Measurements from ENCODE around the gene PPP3CA. TPM values are rescaled to one million over a fixed set of nuclear protein-coding genes. Genes with fewer than 3 reads are reported as not detected.

The PPP3CA gene
- total RNA-seq, 6 experiments from 2014 or later, result 12.1 to 14.5 (median 13.1) TPM

DNA sequence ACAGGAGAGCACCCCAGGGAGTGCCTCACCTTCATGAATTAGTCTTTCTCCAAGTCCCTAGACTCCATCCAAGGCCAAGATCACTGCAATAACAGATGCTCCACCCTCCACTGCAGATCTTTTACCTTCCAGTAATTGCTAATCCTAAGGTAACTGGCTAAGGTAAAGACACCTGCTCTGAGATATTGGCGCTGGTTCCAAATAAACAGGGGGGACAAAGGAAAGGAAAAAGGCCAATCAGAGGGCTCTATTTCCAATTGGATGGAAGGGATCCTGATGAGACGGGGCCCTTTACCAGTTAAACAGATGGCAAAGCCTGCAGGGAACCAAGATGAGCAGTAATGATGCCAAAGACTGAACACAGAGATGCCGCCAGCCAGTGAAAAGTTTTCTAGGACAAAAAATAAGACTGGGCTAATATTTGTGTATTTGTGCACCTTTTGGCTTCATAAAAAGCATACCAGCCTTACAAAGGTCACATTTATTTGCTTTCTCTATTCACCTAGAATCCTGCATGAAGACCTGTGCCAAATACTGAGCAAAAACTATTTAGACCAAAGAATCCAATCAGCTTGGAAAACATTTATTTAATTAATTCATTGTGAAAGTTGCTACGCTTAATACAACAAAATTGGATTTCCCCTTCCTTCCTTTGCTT lies 148.5 kb downstream of the PPP3CA start:
- WGBS (ENCODE audit: insufficient coverage, low coverage, low lambda C conversion rate, missing lambda C conversion rate), result 11% methylated on average over 4 of the region's 4 CpGs
- peak in 1 of 3 donors; percentile 46 for DNase-seq
- Histone ChIP-seq H3K4me1 (peaks cover 0 to 28% (median 15%) of the 10 kb centered on the region in 4 donors), H3K27me3 (no peaks in the 10 kb centered on the region), H3K4me3 (no peak overlapping the region), H3K36me3 (no peaks in the 10 kb centered on the region), H3K9me3 (no peaks in the 10 kb centered on the region), H3K27ac (no peak overlapping the region)
- peak; percentile 78 to 92 (median 84) for ATAC-seq
- intact Hi-C loops (cut with DNase I), result no loop called here
- TF ChIP-seq, protein P1, sequence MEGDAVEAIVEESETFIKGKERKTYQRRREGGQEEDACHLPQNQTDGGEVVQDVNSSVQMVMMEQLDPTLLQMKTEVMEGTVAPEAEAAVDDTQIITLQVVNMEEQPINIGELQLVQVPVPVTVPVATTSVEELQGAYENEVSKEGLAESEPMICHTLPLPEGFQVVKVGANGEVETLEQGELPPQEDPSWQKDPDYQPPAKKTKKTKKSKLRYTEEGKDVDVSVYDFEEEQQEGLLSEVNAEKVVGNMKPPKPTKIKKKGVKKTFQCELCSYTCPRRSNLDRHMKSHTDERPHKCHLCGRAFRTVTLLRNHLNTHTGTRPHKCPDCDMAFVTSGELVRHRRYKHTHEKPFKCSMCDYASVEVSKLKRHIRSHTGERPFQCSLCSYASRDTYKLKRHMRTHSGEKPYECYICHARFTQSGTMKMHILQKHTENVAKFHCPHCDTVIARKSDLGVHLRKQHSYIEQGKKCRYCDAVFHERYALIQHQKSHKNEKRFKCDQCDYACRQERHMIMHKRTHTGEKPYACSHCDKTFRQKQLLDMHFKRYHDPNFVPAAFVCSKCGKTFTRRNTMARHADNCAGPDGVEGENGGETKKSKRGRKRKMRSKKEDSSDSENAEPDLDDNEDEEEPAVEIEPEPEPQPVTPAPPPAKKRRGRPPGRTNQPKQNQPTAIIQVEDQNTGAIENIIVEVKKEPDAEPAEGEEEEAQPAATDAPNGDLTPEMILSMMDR (IDR thresholded peaks at IDR 0.05), result no peak
- TF ChIP-seq POLR2A (IDR thresholded peaks at IDR 0.05), result no peak

DNA sequence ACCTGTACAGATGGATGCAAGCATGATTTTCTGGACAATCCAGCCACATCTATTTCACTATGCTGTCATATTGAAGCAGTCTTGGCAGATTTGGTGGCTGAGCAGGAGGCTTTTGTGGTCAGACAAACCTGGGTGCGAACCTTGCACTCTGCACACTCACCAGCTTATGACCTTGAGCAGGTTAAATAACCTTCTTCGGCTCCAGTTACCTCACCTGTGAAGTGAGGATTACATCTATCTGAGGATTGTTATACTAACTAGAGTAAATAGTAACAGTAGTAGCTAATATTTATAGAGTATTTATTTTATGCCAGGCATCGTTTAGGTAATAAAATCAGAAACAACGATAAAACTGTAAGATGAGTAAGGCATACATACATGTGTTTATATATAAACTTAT lies 150.0 kb downstream of the PPP3CA start:
- intact Hi-C loops (cut with DNase I), result no loop called here
- ATAC-seq, result peak in 3 of 4 donors; percentile 15 to 26 (median 20)

DNA sequence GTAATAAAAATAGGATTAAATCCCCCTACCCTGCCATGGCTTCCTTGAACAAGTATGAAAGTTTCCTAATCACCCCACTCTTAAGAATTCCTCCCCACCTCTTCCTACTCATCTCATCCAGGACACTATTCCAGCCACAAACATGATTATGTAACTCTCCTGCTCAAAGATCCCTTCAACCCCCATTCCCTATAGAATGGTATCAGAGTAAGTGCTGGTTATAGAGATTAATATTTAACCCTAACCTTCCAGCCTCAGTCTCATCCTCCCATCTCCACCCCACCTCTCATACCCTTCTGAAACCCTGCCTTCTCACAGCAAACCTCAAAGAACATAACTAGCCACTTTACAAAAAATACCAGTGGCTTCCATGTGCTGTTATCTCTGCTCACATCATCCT lies 155.1 kb downstream of the PPP3CA start:
- DNase-seq, result no peak
- no peaks in the 10 kb centered on the region for H3K36me3 ChIP-seq
- intact Hi-C loops (cut with DNase I), result no loop called here
- H3K27ac ChIP-seq, result peak overlapping the region in 2 of 3 donors; percentile 64 to 65
- H3K4me3 ChIP-seq, result no peak overlapping the region
- no peaks in the 10 kb centered on the region for H3K9me3 ChIP-seq
- H3K27me3 ChIP-seq, result no peaks in the 10 kb centered on the region
- peaks cover 0 to 39% (median 9%) of the 10 kb centered on the region in 4 donors for H3K4me1 ChIP-seq
- TF ChIP-seq, protein P1 (IDR thresholded peaks at IDR 0.05), result no peak
- no peak for TF ChIP-seq POLR2A (IDR thresholded peaks at IDR 0.05)
- peak in 1 of 4 donors; percentile 21 for ATAC-seq

More for the DNA sequence above, 150.0 kb downstream of the PPP3CA start:
- Histone ChIP-seq H3K9me3 (no peaks in the 10 kb centered on the region), H3K4me3 (no peak overlapping the region), H3K27me3 (no peaks in the 10 kb centered on the region), H3K27ac (no peak overlapping the region), H3K4me1 (peaks cover 0 to 30% (median 15%) of the 10 kb centered on the region in 4 donors), H3K36me3 (no peaks in the 10 kb centered on the region)
- TF ChIP-seq, protein P1 (IDR thresholded peaks at IDR 0.05), result no peak
- TF ChIP-seq POLR2A (IDR thresholded peaks at IDR 0.05), result no peak
- no peak for DNase-seq
- 31% methylated on average over 4 of the region's 4 CpGs for WGBS (ENCODE audit: insufficient coverage, low coverage, low lambda C conversion rate, missing lambda C conversion rate)

DNA sequence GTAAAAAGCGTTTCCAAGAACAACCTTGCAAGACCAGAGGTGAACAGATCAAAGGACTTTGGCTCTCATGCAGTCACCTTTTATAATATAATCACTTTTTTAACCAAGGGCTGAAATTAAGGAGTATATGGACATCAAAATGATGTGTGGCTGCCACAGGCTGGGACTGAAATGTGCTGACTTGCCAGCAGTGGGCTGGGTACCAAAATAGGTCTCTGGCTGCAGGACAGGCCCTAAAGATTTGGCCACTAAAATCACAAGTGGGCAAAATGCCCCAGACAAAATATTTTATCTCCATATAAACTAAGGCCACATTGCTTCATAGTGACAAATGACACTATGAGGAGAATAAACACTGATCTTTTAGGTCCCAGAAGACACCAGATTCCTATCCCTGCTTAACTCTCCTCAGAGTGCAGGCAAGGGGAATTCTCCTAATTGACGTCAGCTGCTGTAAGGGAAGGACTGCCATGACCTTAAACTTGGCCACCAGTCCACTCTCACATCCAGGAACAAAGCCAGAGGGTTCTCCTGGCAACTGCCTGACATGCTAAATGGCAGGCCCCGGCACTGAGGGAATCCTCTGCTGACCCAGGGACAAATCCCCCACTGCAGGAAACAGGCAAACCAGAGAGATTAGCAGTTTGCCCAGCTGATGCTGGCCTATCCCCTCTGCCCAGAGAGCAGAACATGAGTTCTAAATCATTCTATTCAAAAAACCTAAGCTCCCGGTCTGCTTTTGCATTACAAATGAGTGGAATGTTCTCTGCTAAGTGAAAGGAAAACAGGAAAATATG lies 155.8 kb downstream of the PPP3CA start:
- Histone ChIP-seq H3K27me3 (no peaks in the 10 kb centered on the region), H3K4me1 (peaks cover 0 to 32% (median 9%) of the 10 kb centered on the region in 4 donors), H3K27ac (peak overlapping the region in 2 of 3 donors; percentile 64 to 65), H3K4me3 (no peak overlapping the region), H3K9me3 (no peaks in the 10 kb centered on the region), H3K36me3 (no peaks in the 10 kb centered on the region)
- TF ChIP-seq, protein P1 (IDR thresholded peaks at IDR 0.05), result no peak
- TF ChIP-seq POLR2A (IDR thresholded peaks at IDR 0.05), result no peak
- DNase-seq, result peak; percentile 78 to 90 (median 82)
- ATAC-seq, result peak; percentile 96 to 98 (median 98)
- WGBS (ENCODE audit: insufficient coverage, low coverage, low lambda C conversion rate, missing lambda C conversion rate), result 19% methylated on average over 3 of the region's 4 CpGs
- intact Hi-C loops (cut with DNase I), result no loop called here

All from right lobe of liver (tissue), 6 donors.